BLaER1 treated with 17β-estradiol and CSF1 and Interleukin-3, amounts not matched to agents 10 nM and 100 nM (cell line): ENCODE measurements around the gene CDKAL1.
"Not testable (repeated sequence)": the region's sequence is repeated elsewhere in the genome, so short reads cannot be mapped to it uniquely, and the experiment has no call there.

Experiments
- H3K27ac ChIP-seq, 11 experiments: shearing (Covaris generic); formaldehyde crosslinking; 2 replicates each; pipeline ENCODE4 v1.8.1; 2022
- H3K27me3 ChIP-seq, 11 experiments: shearing (Covaris generic); formaldehyde crosslinking; 2 replicates each; pipeline ENCODE4 v1.8.1; 2022
- H3K36me3 ChIP-seq, 11 experiments: shearing (Covaris generic); formaldehyde crosslinking; 2 replicates each; pipeline ENCODE4 v1.8.1; 2022
- H3K4me1 ChIP-seq, 10 experiments: shearing (Covaris generic); formaldehyde crosslinking; 2 replicates each; pipeline ENCODE4 v1.8.1; 2022
- H3K4me2 ChIP-seq, 11 experiments: shearing (Covaris generic); formaldehyde crosslinking; 2 replicates each; pipeline ENCODE4 v1.8.1; 2022
- H3K4me3 ChIP-seq, 10 experiments: shearing (Covaris generic); formaldehyde crosslinking; 2 replicates each; pipeline ENCODE4 v1.8.1; 2022
- H3K9ac ChIP-seq, 11 experiments: shearing (Covaris generic); formaldehyde crosslinking; 2 replicates each; pipeline ENCODE4 v1.8.1; 2022
- H3K9me3 ChIP-seq, 11 experiments: shearing (Covaris generic); formaldehyde crosslinking; replicated peaks in 1 of 11; 2 replicates each; pipeline ENCODE4 v1.8.1; 2022
- H4K20me1 ChIP-seq, 11 experiments: shearing (Covaris generic); formaldehyde crosslinking; 2 replicates each; pipeline ENCODE4 v1.8.1; 2022
- Cebpa-rat ChIP-seq, 11 experiments: shearing (Covaris generic); IDR thresholded peaks; 2 replicates each; pipeline ENCODE4 v1.8.1; 2022

Gene CDKAL1

DNA sequence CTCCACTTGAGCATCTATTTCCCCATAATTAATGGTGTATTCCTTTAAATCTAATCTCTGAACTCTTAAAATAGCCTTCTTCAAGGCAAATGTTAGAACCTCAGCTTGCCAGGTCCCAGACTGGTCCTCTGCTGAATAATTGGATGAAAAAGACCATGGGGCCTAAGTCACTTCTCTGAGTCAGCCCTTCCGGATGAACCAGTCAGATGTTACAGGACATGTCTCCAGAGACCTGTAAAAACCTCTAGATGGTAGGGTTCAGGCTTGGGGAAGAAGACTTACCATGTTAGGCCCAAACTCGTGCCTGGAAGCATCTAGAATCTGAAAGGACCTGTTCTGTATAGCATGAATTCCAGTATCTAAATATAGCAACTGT, 97.3 kb downstream of the CDKAL1 start:
- peak overlapping the region in 4 of 11 experiments; percentile 3 to 35 (median 8); a peak in 3 of 22 replicates for H3K4me2 ChIP-seq

DNA sequence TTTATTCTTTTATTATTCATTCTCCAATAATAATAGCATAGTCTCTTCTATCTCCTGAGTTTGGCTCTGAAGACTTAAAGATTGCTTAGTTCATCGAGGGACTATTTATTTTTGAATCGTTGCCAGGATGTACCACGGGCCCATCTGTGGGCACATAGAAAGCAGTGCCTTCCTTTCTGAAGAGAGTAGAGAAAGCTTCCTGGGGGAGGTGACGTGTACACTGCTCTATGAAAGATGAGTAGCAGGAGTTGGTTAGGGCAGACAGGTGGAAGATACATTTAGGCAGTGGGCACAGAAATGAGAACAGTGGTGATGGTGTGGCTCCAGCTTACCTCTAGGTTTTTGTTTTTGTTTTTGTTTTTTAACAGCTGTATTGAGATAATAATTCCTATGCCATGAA, 98.4 kb downstream of the CDKAL1 start:
- H4K20me1 ChIP-seq = peaks cover 0 to 3% (median 0%) of the 10 kb centered on the region in 11 experiments; a peak in 1 of 22 replicates
- no peak overlapping the region for H3K27ac ChIP-seq
- peaks cover 3 to 26% (median 14%) of the 10 kb centered on the region in 11 experiments; a peak in 15 of 22 replicates for H3K36me3 ChIP-seq
- H3K27me3 ChIP-seq = no peaks in the 10 kb centered on the region
- H3K9me3 ChIP-seq = peaks cover 0 to 33% (median 9%) of the 10 kb centered on the region in 11 experiments; a peak in 10 of 22 replicates
- TF ChIP-seq Cebpa-rat (IDR thresholded peaks at IDR 0.05) = no peak
- no peak overlapping the region for H3K4me3 ChIP-seq
- peaks cover 0 to 17% (median 12%) of the 10 kb centered on the region in 10 experiments; a peak in 13 of 20 replicates for H3K4me1 ChIP-seq
- no peak overlapping the region for H3K9ac ChIP-seq
- H3K4me2 ChIP-seq = no peak overlapping the region

More for the DNA sequence above, 97.3 kb downstream of the CDKAL1 start:
- Histone ChIP-seq H3K4me3 (no peak overlapping the region), H3K9me3 (peaks cover 0 to 33% (median 9%) of the 10 kb centered on the region in 11 experiments; a peak in 10 of 22 replicates), H3K36me3 (peaks cover 3 to 26% (median 14%) of the 10 kb centered on the region in 11 experiments; a peak in 15 of 22 replicates), H3K27me3 (no peaks in the 10 kb centered on the region), H4K20me1 (peaks cover 0 to 3% (median 0%) of the 10 kb centered on the region in 11 experiments; a peak in 1 of 22 replicates), H3K4me1 (peaks cover 0 to 17% (median 12%) of the 10 kb centered on the region in 10 experiments; a peak in 13 of 20 replicates), H3K27ac (no peak overlapping the region), H3K9ac (no peak overlapping the region)
- TF ChIP-seq Cebpa-rat (IDR thresholded peaks at IDR 0.05) = no peak

GRCh38 chr6:20633566-20634340, 99.5 kb downstream of the CDKAL1 start:
- no peak overlapping the region for H3K27ac ChIP-seq
- no peak overlapping the region for H3K9ac ChIP-seq
- no peak for TF ChIP-seq Cebpa-rat (IDR thresholded peaks at IDR 0.05)
- no peak overlapping the region for H3K4me2 ChIP-seq
- peaks cover 0 to 3% (median 0%) of the 10 kb centered on the region in 11 experiments; a peak in 1 of 22 replicates for H4K20me1 ChIP-seq
- H3K4me1 ChIP-seq = peaks cover 0 to 17% (median 12%) of the 10 kb centered on the region in 10 experiments; a peak in 13 of 20 replicates
- no peaks in the 10 kb centered on the region for H3K27me3 ChIP-seq
- H3K36me3 ChIP-seq = peaks cover 3 to 29% (median 14%) of the 10 kb centered on the region in 11 experiments; a peak in 16 of 22 replicates
- H3K9me3 ChIP-seq = peaks cover 0 to 33% (median 9%) of the 10 kb centered on the region in 11 experiments; a peak in 10 of 22 replicates
- no peak overlapping the region for H3K4me3 ChIP-seq

DNA sequence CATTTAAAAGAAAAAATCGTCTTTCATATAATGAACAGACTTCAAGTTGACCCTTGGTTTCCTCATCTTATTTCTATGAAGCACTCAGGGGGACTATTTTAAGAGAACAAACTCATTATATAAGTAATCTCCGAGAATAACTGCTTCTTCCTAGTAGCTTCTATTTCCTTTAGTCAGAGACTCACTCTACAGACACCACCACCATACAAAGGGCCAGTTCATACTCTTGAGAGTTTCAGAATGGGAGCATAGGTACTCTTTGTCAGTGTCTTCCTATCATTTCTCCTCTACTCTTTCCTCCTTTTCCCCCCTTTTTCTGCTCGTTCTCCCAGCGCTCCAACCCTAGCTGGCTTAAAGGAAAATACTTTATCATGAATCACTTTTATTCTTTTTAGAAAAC, 104.9 kb downstream of the CDKAL1 start:
- no peaks in the 10 kb centered on the region for H4K20me1 ChIP-seq
- peaks cover 0 to 15% (median 0%) of the 10 kb centered on the region in 11 experiments; a peak in 8 of 22 replicates for H3K9me3 ChIP-seq
- H3K27me3 ChIP-seq = no peaks in the 10 kb centered on the region
- no peak overlapping the region for H3K9ac ChIP-seq
- no peak overlapping the region for H3K4me3 ChIP-seq
- H3K36me3 ChIP-seq = peaks cover 7 to 26% (median 14%) of the 10 kb centered on the region in 11 experiments; a peak in 13 of 22 replicates
- H3K4me2 ChIP-seq = no peak overlapping the region
- no peak overlapping the region for H3K27ac ChIP-seq
- peaks cover 0 to 20% (median 13%) of the 10 kb centered on the region in 10 experiments; a peak in 13 of 20 replicates for H3K4me1 ChIP-seq
- TF ChIP-seq Cebpa-rat (IDR thresholded peaks at IDR 0.05) = no peak

DNA sequence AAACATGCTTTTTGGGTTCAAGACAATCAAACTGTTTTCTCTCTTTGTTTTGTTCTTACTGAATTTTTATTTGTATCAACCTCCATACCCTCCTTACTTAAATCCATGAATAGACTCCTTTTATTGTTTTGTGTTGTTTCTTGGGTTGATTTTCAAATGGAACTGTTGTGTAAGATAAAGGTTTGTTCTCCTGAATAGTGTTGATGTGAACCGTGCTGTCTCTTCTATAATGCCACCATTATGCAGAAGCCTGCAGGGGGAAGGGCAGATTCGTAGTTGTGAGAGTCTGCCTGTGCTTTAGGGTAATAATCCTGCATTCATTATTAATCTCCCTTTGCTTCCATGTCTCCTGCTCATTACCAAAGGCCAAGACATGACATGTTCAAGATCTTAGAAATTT, 105.9 kb downstream of the CDKAL1 start:
- H3K9me3 ChIP-seq = peaks cover 0 to 8% (median 0%) of the 10 kb centered on the region in 11 experiments; a peak in 7 of 22 replicates
- H4K20me1 ChIP-seq = no peaks in the 10 kb centered on the region
- no peak overlapping the region for H3K27ac ChIP-seq
- no peak overlapping the region for H3K4me3 ChIP-seq
- H3K27me3 ChIP-seq = no peaks in the 10 kb centered on the region
- peaks cover 0 to 15% (median 9%) of the 10 kb centered on the region in 10 experiments; a peak in 13 of 20 replicates for H3K4me1 ChIP-seq
- peaks cover 7 to 26% (median 16%) of the 10 kb centered on the region in 11 experiments; a peak in 14 of 22 replicates for H3K36me3 ChIP-seq
- no peak for TF ChIP-seq Cebpa-rat (IDR thresholded peaks at IDR 0.05)
- H3K9ac ChIP-seq = no peak overlapping the region
- no peak overlapping the region for H3K4me2 ChIP-seq

DNA sequence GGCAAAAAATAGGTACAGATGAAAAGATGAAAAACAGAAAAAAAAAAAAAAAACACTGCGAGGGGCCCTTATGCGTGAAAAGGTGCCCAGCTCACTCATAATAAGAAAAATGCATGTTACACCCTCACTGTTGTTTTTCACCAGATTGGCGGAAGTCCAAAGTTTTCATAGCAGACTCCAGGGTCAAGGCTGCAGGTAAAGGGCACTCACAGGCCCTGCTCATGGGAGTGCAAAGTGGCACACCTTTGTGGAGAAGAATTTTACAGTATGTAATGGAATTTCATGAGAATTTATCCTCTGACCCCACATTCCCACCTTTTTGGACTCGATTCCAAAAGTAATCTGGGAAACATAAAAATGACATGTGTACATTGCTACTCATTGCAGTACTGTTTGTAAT, 108.2 kb downstream of the CDKAL1 start:
- H4K20me1 ChIP-seq = no peaks in the 10 kb centered on the region
- no peak for TF ChIP-seq Cebpa-rat (IDR thresholded peaks at IDR 0.05)
- H3K9ac ChIP-seq = no peak overlapping the region
- H3K9me3 ChIP-seq = 0 out of 22 replicates have a peak, but pooled peaks cover 0 to 4% (median 0%) of the 10 kb centered on the region in 11 experiments
- H3K27me3 ChIP-seq = no peaks in the 10 kb centered on the region
- H3K36me3 ChIP-seq = peaks cover 5 to 26% (median 11%) of the 10 kb centered on the region in 11 experiments; a peak in 13 of 22 replicates
- H3K4me2 ChIP-seq = no peak overlapping the region
- H3K4me3 ChIP-seq = no peak overlapping the region
- peaks cover 0 to 13% (median 8%) of the 10 kb centered on the region in 10 experiments; a peak in 10 of 20 replicates for H3K4me1 ChIP-seq
- H3K27ac ChIP-seq = no peak overlapping the region

DNA sequence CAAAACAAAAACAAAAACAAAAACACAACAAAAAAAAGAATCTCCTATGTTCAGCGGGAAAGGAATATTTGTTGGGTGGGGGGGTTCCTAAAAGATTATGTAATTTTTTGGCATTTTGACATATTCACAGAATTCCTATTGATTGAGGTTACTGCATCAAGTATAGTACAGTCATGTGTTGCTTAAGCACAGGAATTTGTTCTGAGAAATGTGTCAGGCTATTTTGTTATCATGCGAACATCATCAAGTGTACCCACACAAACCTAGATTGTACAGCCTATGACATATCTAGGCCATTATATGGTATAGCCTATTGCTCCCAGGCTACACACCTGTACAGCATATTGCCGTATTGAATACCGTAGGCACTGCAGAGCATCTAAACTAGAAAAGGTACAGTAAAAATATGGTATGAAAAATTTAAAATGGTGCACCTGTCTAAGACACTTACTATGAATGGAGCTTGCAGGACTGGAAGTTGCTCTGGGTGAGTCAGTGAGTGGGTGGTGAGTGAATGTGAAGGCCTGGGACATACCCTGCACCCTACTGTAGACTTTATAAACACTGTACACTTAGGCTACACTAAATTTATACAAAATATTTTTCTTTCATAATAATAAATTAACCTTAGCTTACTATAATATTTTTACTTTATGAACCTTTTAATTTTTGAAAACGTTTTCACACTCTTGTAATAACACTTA, 110.6 kb downstream of the CDKAL1 start:
- no peak for TF ChIP-seq Cebpa-rat (IDR thresholded peaks at IDR 0.05)
- no peak overlapping the region for H3K9ac ChIP-seq

GRCh38 chr6:20645572-20645971, 111.3 kb downstream of the CDKAL1 start:
- Histone ChIP-seq H3K4me1 (peaks cover 0 to 13% (median 8%) of the 10 kb centered on the region in 10 experiments; a peak in 10 of 20 replicates), H3K36me3 (peaks cover 3 to 18% (median 12%) of the 10 kb centered on the region in 11 experiments; a peak in 15 of 22 replicates)
- not testable (repeated sequence) for H3K9me3 ChIP-seq, H3K9ac ChIP-seq, H3K4me2 ChIP-seq, H3K4me3 ChIP-seq, H4K20me1 ChIP-seq, H3K27ac ChIP-seq, H3K27me3 ChIP-seq

More for the DNA sequence above, 110.6 kb downstream of the CDKAL1 start:
- Histone ChIP-seq H4K20me1 (no peaks in the 10 kb centered on the region), H3K27ac (no peak overlapping the region), H3K4me3 (no peak overlapping the region), H3K4me2 (no peak overlapping the region), H3K9me3 (peaks cover 0 to 5% (median 4%) of the 10 kb centered on the region in 11 experiments; a peak in 5 of 22 replicates), H3K36me3 (peaks cover 3 to 20% (median 11%) of the 10 kb centered on the region in 11 experiments; a peak in 18 of 22 replicates), H3K4me1 (peaks cover 0 to 13% (median 8%) of the 10 kb centered on the region in 10 experiments; a peak in 10 of 20 replicates), H3K27me3 (no peaks in the 10 kb centered on the region)
